OCI-LY3 (cell line): ENCODE data around the gene HMG20A.

Experiments used
- H2AFZ ChIP-seq: fragments of 200-600, 300-600 bp; shearing (Covaris generic); 2 replicates; pipeline ENCODE4 v1.6.0; 2014; ENCODE audit warnings: antibody characterized with exemption, low read depth, low read length
- H3K27ac ChIP-seq: fragments of 200-600, 300-600 bp; sonication (generic); 2 replicates; pipeline ENCODE4 v1.5.1; 2014; ENCODE audit warnings: mild to moderate bottlenecking, low read length, moderate library complexity, mixed read lengths
- H3K27me3 ChIP-seq: fragments of 200-600, 300-600 bp; sonication (generic); 2 replicates; pipeline ENCODE4 v1.6.1; 2014; ENCODE audit warnings: low read depth, low read length, mixed read lengths
- H3K36me3 ChIP-seq: fragments of 200-600, 300-600 bp; sonication (generic); replicated peaks from 2 replicates; pipeline ENCODE3; 2014; ENCODE audit warnings: low read depth, low read length, mixed read lengths
- H3K4me1 ChIP-seq: fragments of 300-600, 200-600 bp; sonication (generic); 2 replicates; pipeline ENCODE4 v1.6.1; 2014; ENCODE audit warnings: low read length, mixed read lengths
- H3K4me2 ChIP-seq: fragments of 200-600, 300-600 bp; sonication (generic); 2 replicates; pipeline ENCODE4 v1.6.1; 2014; ENCODE audit warnings: low read length, mixed read lengths
- H3K4me3 ChIP-seq: fragments of 300-600, 200-600 bp; sonication (generic); 2 replicates; pipeline ENCODE4 v1.5.1; 2014; ENCODE audit warnings: antibody characterized with exemption, mild to moderate bottlenecking, low read length, moderate library complexity
- H3K79me2 ChIP-seq: fragments of 300-600, 200-600 bp; shearing (Covaris generic); 2 replicates; pipeline ENCODE4 v1.6.1; 2014; ENCODE audit warnings: mild to moderate bottlenecking, low read length, mixed read lengths
- H3K9ac ChIP-seq: fragments of 300-600, 200-600 bp; shearing (Covaris generic); 2 replicates; pipeline ENCODE4 v1.6.0; 2014; ENCODE audit warnings: mild to moderate bottlenecking, low read length, moderate library complexity
- H3K9me3 ChIP-seq: fragments of 200-600, 300-600 bp; shearing (Covaris generic); 2 replicates; pipeline ENCODE4 v1.6.1; 2014; ENCODE audit warnings: low read length, mixed read lengths; ENCODE audit not compliant: insufficient read depth
- H4K20me1 ChIP-seq: fragments of 200-600, 300-600 bp; sonication (generic); 2 replicates; pipeline ENCODE4 v1.6.1; 2016; ENCODE audit warnings: low read length, mixed read lengths; ENCODE audit not compliant: insufficient read depth
- EZH2phosphoT487 ChIP-seq: fragments of 200-600 bp; shearing (Covaris generic); IDR thresholded peaks from 2 replicates; pipeline ENCODE4 v1.6.1; 2018; ENCODE audit warnings: antibody characterized with exemption, mixed run types, low read depth
- TF ChIP-seq, protein P1 (sequence below): fragments of 200-600, 300-600 bp; sonication (generic); IDR thresholded peaks from 2 replicates; pipeline ENCODE4 v1.5.1; 2014; ENCODE audit warnings: antibody characterized with exemption, low read length, low read depth

Gene HMG20A

DNA sequence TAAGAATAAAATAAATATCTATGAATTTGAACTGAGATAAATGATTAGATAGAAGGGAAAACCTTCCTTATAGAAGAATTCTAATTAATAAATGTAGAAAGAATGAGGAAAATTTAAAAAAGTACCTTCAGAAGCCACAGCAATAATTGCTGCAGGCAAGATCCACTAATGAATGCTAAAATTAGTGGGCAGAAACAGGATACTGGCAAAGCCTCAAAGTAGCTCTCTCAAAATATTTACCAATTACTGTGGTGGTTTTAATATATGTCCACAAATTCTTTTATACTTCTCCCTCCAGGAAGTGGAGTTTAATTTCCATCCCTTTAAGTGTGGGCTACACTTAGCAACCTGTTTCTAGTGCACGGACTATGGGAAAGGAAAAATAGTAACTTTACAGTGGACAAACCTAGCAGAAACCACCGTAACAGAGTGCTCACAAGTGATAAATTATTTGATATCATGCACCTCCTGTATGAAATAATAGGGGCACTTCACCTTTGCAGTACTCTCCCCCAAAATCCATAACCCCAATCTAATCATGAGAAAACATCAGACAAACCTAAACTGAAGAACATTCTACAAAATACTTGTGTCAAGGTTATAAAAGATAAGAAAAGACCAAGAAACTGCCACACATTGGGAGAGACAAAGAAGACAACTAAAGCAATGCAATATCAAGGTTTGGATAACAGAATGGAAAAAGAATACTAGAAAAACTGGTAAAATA, 7.6 kb upstream of the HMG20A start:
- Histone ChIP-seq H2AFZ (no peak overlapping the region), H3K36me3 (peaks cover 2% of the 10 kb centered on the region), H3K27me3 (no peaks in the 10 kb centered on the region), H3K9ac (no peak overlapping the region), H3K9me3 (no peaks in the 10 kb centered on the region), H3K4me1 (peaks cover 52% of the 10 kb centered on the region), H3K27ac (no peak overlapping the region), H3K79me2 (peaks cover 92% of the 10 kb centered on the region), H3K4me3 (no peak overlapping the region), H4K20me1 (peaks cover 8% of the 10 kb centered on the region; the same call in 1 of the 2 replicates), H3K4me2 (no peak overlapping the region)
- no peak for TF ChIP-seq EZH2phosphoT487
- TF ChIP-seq, protein P1, sequence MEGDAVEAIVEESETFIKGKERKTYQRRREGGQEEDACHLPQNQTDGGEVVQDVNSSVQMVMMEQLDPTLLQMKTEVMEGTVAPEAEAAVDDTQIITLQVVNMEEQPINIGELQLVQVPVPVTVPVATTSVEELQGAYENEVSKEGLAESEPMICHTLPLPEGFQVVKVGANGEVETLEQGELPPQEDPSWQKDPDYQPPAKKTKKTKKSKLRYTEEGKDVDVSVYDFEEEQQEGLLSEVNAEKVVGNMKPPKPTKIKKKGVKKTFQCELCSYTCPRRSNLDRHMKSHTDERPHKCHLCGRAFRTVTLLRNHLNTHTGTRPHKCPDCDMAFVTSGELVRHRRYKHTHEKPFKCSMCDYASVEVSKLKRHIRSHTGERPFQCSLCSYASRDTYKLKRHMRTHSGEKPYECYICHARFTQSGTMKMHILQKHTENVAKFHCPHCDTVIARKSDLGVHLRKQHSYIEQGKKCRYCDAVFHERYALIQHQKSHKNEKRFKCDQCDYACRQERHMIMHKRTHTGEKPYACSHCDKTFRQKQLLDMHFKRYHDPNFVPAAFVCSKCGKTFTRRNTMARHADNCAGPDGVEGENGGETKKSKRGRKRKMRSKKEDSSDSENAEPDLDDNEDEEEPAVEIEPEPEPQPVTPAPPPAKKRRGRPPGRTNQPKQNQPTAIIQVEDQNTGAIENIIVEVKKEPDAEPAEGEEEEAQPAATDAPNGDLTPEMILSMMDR = no peak

DNA sequence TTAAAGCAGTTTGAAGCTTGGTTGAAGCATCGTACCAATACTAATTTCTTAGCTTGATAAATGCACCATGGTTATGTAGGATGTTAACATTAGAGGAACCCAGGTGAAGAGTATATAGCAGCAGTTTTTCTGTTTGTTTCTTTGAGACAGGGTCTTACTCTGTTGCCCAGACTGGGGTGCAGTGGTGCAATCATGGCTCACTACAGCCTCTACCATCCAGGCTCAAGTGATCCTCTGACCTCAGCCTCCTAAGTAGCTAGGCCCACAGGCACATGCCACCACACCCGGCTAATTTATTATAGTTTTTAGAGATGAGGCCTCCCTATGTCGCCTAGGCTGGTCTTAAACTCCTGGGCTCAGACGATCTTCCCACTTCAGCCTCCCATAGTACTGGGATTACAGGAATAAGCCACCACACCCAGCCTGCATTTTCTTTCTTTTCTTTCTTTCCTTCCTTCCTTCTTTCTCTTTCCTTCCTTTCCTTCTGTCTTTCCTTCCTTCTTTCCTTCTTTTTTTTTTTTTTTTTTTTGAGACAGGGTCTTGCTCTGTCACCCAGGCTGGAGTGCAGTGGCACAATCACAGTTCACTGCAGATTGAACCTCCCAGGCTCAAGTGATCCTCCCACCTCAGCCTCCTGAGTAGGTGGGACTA, 6.9 kb upstream of the HMG20A start:
- no peak overlapping the region for H3K4me2 ChIP-seq
- no peak for TF ChIP-seq EZH2phosphoT487
- TF ChIP-seq, protein P1 = no peak
- no peak overlapping the region for H3K9ac ChIP-seq
- H4K20me1 ChIP-seq = peaks cover 8% of the 10 kb centered on the region; the same call in 1 of the 2 replicates
- H3K4me1 ChIP-seq = peaks cover 58% of the 10 kb centered on the region
- peaks cover 92% of the 10 kb centered on the region for H3K79me2 ChIP-seq
- H3K27ac ChIP-seq = no peak overlapping the region
- peaks cover 2% of the 10 kb centered on the region for H3K36me3 ChIP-seq
- no peak overlapping the region for H3K4me3 ChIP-seq
- H2AFZ ChIP-seq = no peak overlapping the region
- no peaks in the 10 kb centered on the region for H3K9me3 ChIP-seq
- H3K27me3 ChIP-seq = no peaks in the 10 kb centered on the region

DNA sequence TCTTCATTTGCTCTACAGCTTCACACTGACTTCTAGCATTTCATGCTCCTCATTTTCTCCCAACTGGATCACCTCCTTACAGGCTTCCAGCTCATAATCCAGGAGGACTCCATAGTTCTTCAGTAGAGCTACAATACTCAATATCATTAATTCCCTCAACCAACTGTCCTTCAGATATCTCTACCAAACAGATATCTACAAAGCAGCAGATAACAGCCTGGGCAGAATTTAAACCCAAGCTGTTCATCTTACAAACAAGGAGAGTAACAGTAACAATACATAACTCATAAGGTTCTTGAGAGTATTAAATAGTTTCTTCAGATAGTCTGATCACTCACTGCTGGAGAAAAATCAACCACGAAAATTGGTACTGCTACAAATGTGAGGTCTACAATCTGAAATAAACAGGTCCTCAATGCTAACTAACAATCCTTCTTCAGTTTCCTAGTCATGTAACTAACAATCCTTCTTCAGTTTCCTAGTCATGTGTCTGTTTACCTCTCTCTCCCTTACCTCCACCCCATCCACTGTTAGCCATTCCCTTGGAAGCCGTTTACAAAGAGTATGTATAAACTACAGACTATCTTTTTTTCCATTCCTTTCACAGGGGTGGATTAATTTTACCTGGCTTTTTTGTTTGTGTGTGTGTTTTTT, 5.8 kb upstream of the HMG20A start:
- Histone ChIP-seq H3K9me3 (no peaks in the 10 kb centered on the region), H3K27ac (no peak overlapping the region), H2AFZ (no peak overlapping the region), H3K4me1 (peaks cover 47% of the 10 kb centered on the region), H3K4me2 (no peak overlapping the region), H3K36me3 (peaks cover 2% of the 10 kb centered on the region), H4K20me1 (peaks cover 8% of the 10 kb centered on the region; the same call in 1 of the 2 replicates), H3K79me2 (peaks cover 90% of the 10 kb centered on the region), H3K27me3 (no peaks in the 10 kb centered on the region), H3K4me3 (no peak overlapping the region), H3K9ac (no peak overlapping the region)
- TF ChIP-seq EZH2phosphoT487 = no peak
- TF ChIP-seq, protein P1 = no peak
